ENCODE measurements around the gene TEC.

Gene TEC

GRCh38 chr4:48247142-48247877, 22.3 kb downstream of the TEC start:
- Histone ChIP-seq H3K27me3 (ENCODE audit: control insufficient read depth, insufficient read depth, low read length) (no peaks in the 10 kb centered on the region), H3K27ac (no peak overlapping the region), H3K79me2 (no peaks in the 10 kb centered on the region), H3K4me3 (ENCODE audit: low read depth, low read length) (no peak overlapping the region), H3K4me2 (ENCODE audit: low read length) (no peak overlapping the region), H2AFZ (no peak overlapping the region), H3K36me3 (ENCODE audit: control insufficient read depth, insufficient read depth, low read length) (no peaks in the 10 kb centered on the region), H3K4me1 (no peaks in the 10 kb centered on the region), H3K9me3 (ENCODE audit: control insufficient read depth, low read length) (no peaks in the 10 kb centered on the region), H3K9ac (no peak overlapping the region)
- no peak for TF ChIP-seq CTCF (IDR thresholded peaks at IDR 0.05)

- Histone ChIP-seq H3K79me2 (no peaks in the 10 kb centered on the region), H3K4me2 (ENCODE audit: low read length) (no peak overlapping the region), H3K9me3 (ENCODE audit: control insufficient read depth, low read length) (no peaks in the 10 kb centered on the region), H3K4me1 (no peaks in the 10 kb centered on the region), H3K27me3 (ENCODE audit: control insufficient read depth, insufficient read depth, low read length) (no peaks in the 10 kb centered on the region), H2AFZ (no peak overlapping the region), H3K9ac (no peak overlapping the region), H3K27ac (no peak overlapping the region), H3K36me3 (ENCODE audit: control insufficient read depth, insufficient read depth, low read length) (no peaks in the 10 kb centered on the region), H3K4me3 (ENCODE audit: low read depth, low read length) (no peak overlapping the region)
- TF ChIP-seq CTCF (IDR thresholded peaks at IDR 0.05) = no peak
Observed at GRCh38 chr4:48244665-48245064, 25.0 kb downstream of the TEC start.

GRCh38 chr4:48243887-48244286, 25.8 kb downstream of the TEC start:
- Histone ChIP-seq H3K27me3 (ENCODE audit: control insufficient read depth, insufficient read depth, low read length) (no peaks in the 10 kb centered on the region), H3K27ac (no peak overlapping the region), H3K4me1 (no peaks in the 10 kb centered on the region), H3K9ac (no peak overlapping the region), H3K36me3 (ENCODE audit: control insufficient read depth, insufficient read depth, low read length) (no peaks in the 10 kb centered on the region), H3K4me3 (ENCODE audit: low read depth, low read length) (no peak overlapping the region), H3K9me3 (ENCODE audit: control insufficient read depth, low read length) (no peaks in the 10 kb centered on the region), H3K4me2 (ENCODE audit: low read length) (no peak overlapping the region), H3K79me2 (no peaks in the 10 kb centered on the region), H2AFZ (no peak overlapping the region)
- TF ChIP-seq CTCF (IDR thresholded peaks at IDR 0.05) = no peak

- Histone ChIP-seq H3K9ac (no peak overlapping the region), H3K27ac (no peak overlapping the region), H2AFZ (no peak overlapping the region), H3K27me3 (ENCODE audit: control insufficient read depth, insufficient read depth, low read length) (no peaks in the 10 kb centered on the region), H3K9me3 (ENCODE audit: control insufficient read depth, low read length) (no peaks in the 10 kb centered on the region), H3K4me2 (ENCODE audit: low read length) (no peak overlapping the region), H3K79me2 (no peaks in the 10 kb centered on the region), H3K36me3 (ENCODE audit: control insufficient read depth, insufficient read depth, low read length) (no peaks in the 10 kb centered on the region), H3K4me3 (ENCODE audit: low read depth, low read length) (no peak overlapping the region), H3K4me1 (no peaks in the 10 kb centered on the region)
- TF ChIP-seq CTCF (IDR thresholded peaks at IDR 0.05) = no peak
Observed at GRCh38 chr4:48243429-48243828, 26.2 kb downstream of the TEC start.
